H9 (cell line): ENCODE results near the gene ZC3H12C. TPM values are rescaled to one million over a fixed set of nuclear protein-coding genes. Genes with fewer than 3 reads are reported as not detected.

ENCODE experiments used
- DNase-seq: peaks from one replicate; pipeline ENCODE4 v3.0.0-alpha.2; 2017
- H2AFZ ChIP-seq: one replicate; pipeline ENCODE4 v1.6.1; 2013; ENCODE audit warnings: mild to moderate bottlenecking, low read length, control low read depth, moderate library complexity
- H2AK5ac ChIP-seq: 2 replicates; pipeline ENCODE4 v1.6.1; 2013; ENCODE audit warnings: low read length, control low read depth, mixed read lengths; ENCODE audit not compliant: insufficient read length
- H2BK120ac ChIP-seq: one replicate; pipeline ENCODE4 v1.6.1; 2013; ENCODE audit warnings: low read depth, mild to moderate bottlenecking, low read length, control low read depth, inconsistent platforms; ENCODE audit not compliant: poor library complexity, severe bottlenecking
- H2BK12ac ChIP-seq: 2 replicates; pipeline ENCODE4 v1.6.1; 2013; ENCODE audit warnings: low read length, control low read depth, mixed read lengths, low read depth; ENCODE audit not compliant: insufficient read length
- H2BK15ac ChIP-seq: 2 replicates; pipeline ENCODE4 v1.6.1; 2013; ENCODE audit warnings: low read depth, low read length, control low read depth
- H2BK20ac ChIP-seq: one replicate; pipeline ENCODE4 v1.6.1; 2013; ENCODE audit warnings: low read depth, mild to moderate bottlenecking, low read length, control low read depth, inconsistent platforms; ENCODE audit not compliant: poor library complexity, severe bottlenecking
- H2BK5ac ChIP-seq: 2 replicates; pipeline ENCODE4 v1.6.1; 2013; ENCODE audit warnings: low read length, control low read depth, mixed read lengths; ENCODE audit not compliant: insufficient read length
- H3K14ac ChIP-seq: 2 replicates; pipeline ENCODE4 v1.6.1; 2013; ENCODE audit warnings: low read length, control low read depth; ENCODE audit not compliant: insufficient read depth
- H3K18ac ChIP-seq: 2 replicates; pipeline ENCODE4 v1.6.1; 2013; ENCODE audit warnings: low read depth, mild to moderate bottlenecking, mixed read lengths, low read length, control low read depth; ENCODE audit not compliant: insufficient read length
- H3K23ac ChIP-seq: 2 replicates; pipeline ENCODE4 v1.6.1; 2013; ENCODE audit warnings: low read length, control low read depth, mixed read lengths, low read depth; ENCODE audit not compliant: insufficient read length
- H3K23me2 ChIP-seq: 2 replicates; pipeline ENCODE4 v1.6.1; 2013; ENCODE audit warnings: low read depth, mild to moderate bottlenecking, mixed read lengths, low read length, control low read depth; ENCODE audit not compliant: insufficient read length, poor library complexity, severe bottlenecking
- H3K27ac ChIP-seq: 2 replicates; pipeline ENCODE4 v1.5.1; 2013; ENCODE audit warnings: low read length, control low read depth, mixed read lengths, low read depth; ENCODE audit not compliant: insufficient read length
- H3K27me3 ChIP-seq: 2 replicates; pipeline ENCODE4 v1.6.1; 2013; ENCODE audit warnings: low read length, control low read depth, inconsistent platforms; ENCODE audit not compliant: insufficient read depth
- H3K4ac ChIP-seq: 2 replicates; pipeline ENCODE4 v1.6.1; 2013; ENCODE audit warnings: low read depth, mild to moderate bottlenecking, control low read depth, inconsistent platforms, low read length, moderate library complexity
- H3K4me1 ChIP-seq: 2 replicates; pipeline ENCODE4 v1.6.1; 2013; ENCODE audit warnings: low read length, control low read depth, inconsistent platforms; ENCODE audit not compliant: insufficient read depth
- H3K4me2 ChIP-seq: 2 replicates; pipeline ENCODE4 v1.6.1; 2013; ENCODE audit warnings: low read length, control low read depth, mixed read lengths; ENCODE audit not compliant: insufficient read length, insufficient read depth
- H3K56ac ChIP-seq: 2 replicates; pipeline ENCODE4 v1.6.1; 2013; ENCODE audit warnings: low read depth, mild to moderate bottlenecking, mixed read lengths, low read length, control low read depth; ENCODE audit not compliant: insufficient read length
- H3K79me1 ChIP-seq: 2 replicates; pipeline ENCODE4 v1.6.1; 2013; ENCODE audit warnings: low read depth, mild to moderate bottlenecking, moderate library complexity, low read length, control low read depth, inconsistent platforms; ENCODE audit not compliant: insufficient read depth, poor library complexity, severe bottlenecking
- H3K79me2 ChIP-seq: 2 replicates; pipeline ENCODE4 v1.6.1; 2013; ENCODE audit warnings: low read length, control low read depth, inconsistent platforms; ENCODE audit not compliant: insufficient read depth
- H3K9ac ChIP-seq: 2 replicates; pipeline ENCODE4 v1.6.1; 2013; ENCODE audit warnings: low read length, control low read depth, mixed read lengths; ENCODE audit not compliant: insufficient read length; ENCODE audit errors: extremely low read depth
- H3K9me3 ChIP-seq: one replicate; pipeline ENCODE4 v1.6.1; 2013; ENCODE audit warnings: low read depth, low read length, inconsistent platforms; ENCODE audit not compliant: control insufficient read depth
- H3T11ph ChIP-seq: one replicate; pipeline ENCODE4 v1.6.1; 2013; ENCODE audit warnings: mild to moderate bottlenecking, low read length, control low read depth, inconsistent platforms
- H4K20me1 ChIP-seq: one replicate; pipeline ENCODE4 v1.6.1; 2013; ENCODE audit not compliant: control insufficient read depth, insufficient read length, insufficient read depth
- H4K5ac ChIP-seq: 2 replicates; pipeline ENCODE4 v1.6.1; 2013; ENCODE audit warnings: low read depth, mild to moderate bottlenecking, mixed read lengths, low read length, control low read depth; ENCODE audit not compliant: insufficient read length
- H4K8ac ChIP-seq: replicated peaks from 2 replicates; pipeline ENCODE4 v1.6.1; 2013; ENCODE audit warnings: low read length, control low read depth, mixed read lengths, low read depth; ENCODE audit not compliant: insufficient read length
- H4K91ac ChIP-seq: 2 replicates; pipeline ENCODE4 v1.6.1; 2013; ENCODE audit warnings: low read depth, mild to moderate bottlenecking, moderate library complexity, mixed read lengths, low read length, control low read depth; ENCODE audit not compliant: insufficient read length
- H3K27ac Mint-ChIP-seq, 3 experiments: 2 replicates in 2 of 3; 3 replicates in 1 of 3; pipeline ENCODE4 v1.8.0; 2020 to 2021; ENCODE audit warnings: mixed read lengths in 3 of 3, mild to moderate bottlenecking in 1 of 3, moderate library complexity in 1 of 3
- H3K27me3 Mint-ChIP-seq: 2 replicates; pipeline ENCODE4 v1.8.0; 2021; ENCODE audit warnings: low read depth, mild to moderate bottlenecking, moderate library complexity, mixed read lengths
- H3K36me3 Mint-ChIP-seq, 3 experiments: 2 replicates in 2 of 3; 3 replicates in 1 of 3; pipeline ENCODE4 v1.8.0; 2020 to 2021; ENCODE audit warnings: low read depth in 3 of 3, mixed read lengths in 3 of 3; ENCODE audit not compliant: insufficient read depth in 1 of 3
- H3K4me1 Mint-ChIP-seq, 2 experiments: 2 replicates each; pipeline ENCODE4 v1.8.0; 2020; ENCODE audit warnings: mixed read lengths in 2 of 2
- H3K4me3 Mint-ChIP-seq, 2 experiments: 2 replicates in 1 of 2; 3 replicates in 1 of 2; pipeline ENCODE4 v1.8.0; 2020 to 2021; ENCODE audit warnings: mild to moderate bottlenecking in 2 of 2, mixed read lengths in 2 of 2, moderate library complexity in 1 of 2
- H3K9me3 Mint-ChIP-seq, 2 experiments: 2 replicates in 1 of 2; 3 replicates in 1 of 2; pipeline ENCODE4 v1.8.0; 2020; ENCODE audit warnings: mild to moderate bottlenecking in 2 of 2, mixed read lengths in 2 of 2, moderate library complexity in 1 of 2
- WGBS: extraction: QIAGEN DNeasy Blood & Tissue Kit; methylation state at CpG from one replicate; pipeline ENCODE4 v1.1.7; 2013; ENCODE audit warnings: missing lambda C conversion rate, low lambda C conversion rate, mixed read lengths; ENCODE audit not compliant: insufficient read length; ENCODE audit errors: extremely low coverage; 5-methylcytosine and 5-hydroxymethylcytosine counted together
- total RNA-seq: library from RNA; stranded (reverse); gene quantifications from 2 replicates; pipeline ENCODE4 v1.2.1, GENCODE V29; 2021
- TF ChIP-seq, protein P1 (sequence below): fragments of 200-600 bp; sonication (generic); conservative IDR thresholded peaks from 3 replicates; pipeline ENCODE4 v1.8.0; 2021; ENCODE audit warnings: antibody characterized with exemption, mild to moderate bottlenecking

ZC3H12C gene
- total RNA-seq, 1 experiment from 2014 or later: 4.8 TPM

DNA sequence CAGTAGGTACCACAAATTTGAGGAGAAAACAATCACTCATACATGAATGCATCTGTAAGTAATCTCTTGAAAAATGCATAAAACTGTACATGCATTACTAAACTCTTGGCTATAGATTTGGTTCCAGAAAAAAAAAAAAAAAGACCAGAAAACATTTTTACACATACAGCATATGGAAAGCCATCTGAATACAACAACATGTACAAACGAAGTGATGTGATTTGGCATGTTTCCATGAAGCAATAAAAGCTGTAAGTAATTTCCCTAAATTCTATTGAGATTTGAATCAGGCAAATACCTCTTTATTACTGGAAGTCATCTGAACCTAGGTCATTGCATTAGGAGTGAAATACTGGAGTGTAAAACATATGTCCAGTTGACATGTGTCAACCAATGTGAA lies 31.9 kb upstream of the ZC3H12C start:
- no peaks in the 10 kb centered on the region for H3K27me3 ChIP-seq
- H3K79me2 ChIP-seq: no peaks in the 10 kb centered on the region
- no peaks in the 10 kb centered on the region for H3K23me2 ChIP-seq
- H3K27ac ChIP-seq: no peak overlapping the region
- no peak overlapping the region for H2AK5ac ChIP-seq
- H4K5ac ChIP-seq: no peak overlapping the region
- TF ChIP-seq, protein P1, sequence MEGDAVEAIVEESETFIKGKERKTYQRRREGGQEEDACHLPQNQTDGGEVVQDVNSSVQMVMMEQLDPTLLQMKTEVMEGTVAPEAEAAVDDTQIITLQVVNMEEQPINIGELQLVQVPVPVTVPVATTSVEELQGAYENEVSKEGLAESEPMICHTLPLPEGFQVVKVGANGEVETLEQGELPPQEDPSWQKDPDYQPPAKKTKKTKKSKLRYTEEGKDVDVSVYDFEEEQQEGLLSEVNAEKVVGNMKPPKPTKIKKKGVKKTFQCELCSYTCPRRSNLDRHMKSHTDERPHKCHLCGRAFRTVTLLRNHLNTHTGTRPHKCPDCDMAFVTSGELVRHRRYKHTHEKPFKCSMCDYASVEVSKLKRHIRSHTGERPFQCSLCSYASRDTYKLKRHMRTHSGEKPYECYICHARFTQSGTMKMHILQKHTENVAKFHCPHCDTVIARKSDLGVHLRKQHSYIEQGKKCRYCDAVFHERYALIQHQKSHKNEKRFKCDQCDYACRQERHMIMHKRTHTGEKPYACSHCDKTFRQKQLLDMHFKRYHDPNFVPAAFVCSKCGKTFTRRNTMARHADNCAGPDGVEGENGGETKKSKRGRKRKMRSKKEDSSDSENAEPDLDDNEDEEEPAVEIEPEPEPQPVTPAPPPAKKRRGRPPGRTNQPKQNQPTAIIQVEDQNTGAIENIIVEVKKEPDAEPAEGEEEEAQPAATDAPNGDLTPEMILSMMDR: no peak
- H3K79me1 ChIP-seq: no peaks in the 10 kb centered on the region
- H3K4me1 Mint-ChIP-seq: peaks cover 0 to 4% of the 10 kb centered on the region in 2 experiments; a peak in 2 of 4 replicates
- no peak overlapping the region for H3T11ph ChIP-seq
- no peak overlapping the region for H4K8ac ChIP-seq
- no peak overlapping the region for H2BK120ac ChIP-seq
- no CpG with 5 or more reads among the region's 1 CpG for WGBS
- H4K91ac ChIP-seq: no peak overlapping the region
- H3K18ac ChIP-seq: no peak overlapping the region
- H2BK20ac ChIP-seq: no peak overlapping the region
- H3K9me3 Mint-ChIP-seq: no peaks in the 10 kb centered on the region
- no peak overlapping the region for H3K4ac ChIP-seq
- no peak overlapping the region for H3K14ac ChIP-seq
- H3K4me3 Mint-ChIP-seq: no peak overlapping the region
- H2BK5ac ChIP-seq: no peak overlapping the region
- no peaks in the 10 kb centered on the region for H3K36me3 Mint-ChIP-seq
- DNase-seq: no peak
- H2BK12ac ChIP-seq: no peak overlapping the region
- H4K20me1 ChIP-seq: no peaks in the 10 kb centered on the region
- H3K27ac Mint-ChIP-seq: no peak overlapping the region
- no peak overlapping the region for H3K9ac ChIP-seq
- no peaks in the 10 kb centered on the region for H3K27me3 Mint-ChIP-seq
- H2BK15ac ChIP-seq: no peak overlapping the region
- H3K4me1 ChIP-seq: no peaks in the 10 kb centered on the region
- H3K4me2 ChIP-seq: no peak overlapping the region
- H3K23ac ChIP-seq: no peak overlapping the region
- H3K9me3 ChIP-seq: no peaks in the 10 kb centered on the region
- no peak overlapping the region for H3K56ac ChIP-seq
- H2AFZ ChIP-seq: no peak overlapping the region
